ENCODE measurements around the gene INTS2.

DNA sequence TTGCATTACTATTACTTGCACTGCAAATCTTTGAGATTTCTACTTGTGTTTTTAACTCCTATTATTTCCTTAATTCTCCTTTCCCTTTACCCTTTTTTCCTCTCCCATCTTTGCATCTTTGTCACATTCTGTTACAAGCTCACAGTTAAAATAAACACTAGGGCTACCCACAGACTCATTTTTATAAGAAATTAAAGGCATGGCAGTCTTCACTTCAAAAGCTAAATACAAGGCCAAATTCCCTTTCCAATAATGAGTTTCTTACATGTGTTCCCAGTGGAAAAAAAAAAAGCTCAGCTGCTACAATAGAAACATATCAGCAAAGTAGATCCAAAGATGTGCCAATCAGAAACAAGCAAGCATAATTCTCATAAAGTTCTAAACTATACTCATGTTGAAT is 60.7 kb downstream of the INTS2 start:
- TF ChIP-seq POLR2A (IDR thresholded peaks at IDR 0.05; ENCODE audit: extremely low read depth, insufficient read length) (no peak), MAX (IDR thresholded peaks at IDR 0.05; ENCODE audit: low read depth, low read length) (no peak)
- TF ChIP-seq, protein P1, sequence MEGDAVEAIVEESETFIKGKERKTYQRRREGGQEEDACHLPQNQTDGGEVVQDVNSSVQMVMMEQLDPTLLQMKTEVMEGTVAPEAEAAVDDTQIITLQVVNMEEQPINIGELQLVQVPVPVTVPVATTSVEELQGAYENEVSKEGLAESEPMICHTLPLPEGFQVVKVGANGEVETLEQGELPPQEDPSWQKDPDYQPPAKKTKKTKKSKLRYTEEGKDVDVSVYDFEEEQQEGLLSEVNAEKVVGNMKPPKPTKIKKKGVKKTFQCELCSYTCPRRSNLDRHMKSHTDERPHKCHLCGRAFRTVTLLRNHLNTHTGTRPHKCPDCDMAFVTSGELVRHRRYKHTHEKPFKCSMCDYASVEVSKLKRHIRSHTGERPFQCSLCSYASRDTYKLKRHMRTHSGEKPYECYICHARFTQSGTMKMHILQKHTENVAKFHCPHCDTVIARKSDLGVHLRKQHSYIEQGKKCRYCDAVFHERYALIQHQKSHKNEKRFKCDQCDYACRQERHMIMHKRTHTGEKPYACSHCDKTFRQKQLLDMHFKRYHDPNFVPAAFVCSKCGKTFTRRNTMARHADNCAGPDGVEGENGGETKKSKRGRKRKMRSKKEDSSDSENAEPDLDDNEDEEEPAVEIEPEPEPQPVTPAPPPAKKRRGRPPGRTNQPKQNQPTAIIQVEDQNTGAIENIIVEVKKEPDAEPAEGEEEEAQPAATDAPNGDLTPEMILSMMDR (IDR thresholded peaks at IDR 0.05; ENCODE audit: low read depth, low read length), result no peak

Measured in NB4 (cell line).